Measurements from ENCODE around the gene CR1L.
A peak's percentile ranks its signal among the peaks of the same experiment; 100 is the strongest.
"Not testable (repeated sequence)": the region's sequence is repeated elsewhere in the genome, so short reads cannot be mapped to it uniquely, and the experiment has no call there.

Gene CR1L

DNA sequence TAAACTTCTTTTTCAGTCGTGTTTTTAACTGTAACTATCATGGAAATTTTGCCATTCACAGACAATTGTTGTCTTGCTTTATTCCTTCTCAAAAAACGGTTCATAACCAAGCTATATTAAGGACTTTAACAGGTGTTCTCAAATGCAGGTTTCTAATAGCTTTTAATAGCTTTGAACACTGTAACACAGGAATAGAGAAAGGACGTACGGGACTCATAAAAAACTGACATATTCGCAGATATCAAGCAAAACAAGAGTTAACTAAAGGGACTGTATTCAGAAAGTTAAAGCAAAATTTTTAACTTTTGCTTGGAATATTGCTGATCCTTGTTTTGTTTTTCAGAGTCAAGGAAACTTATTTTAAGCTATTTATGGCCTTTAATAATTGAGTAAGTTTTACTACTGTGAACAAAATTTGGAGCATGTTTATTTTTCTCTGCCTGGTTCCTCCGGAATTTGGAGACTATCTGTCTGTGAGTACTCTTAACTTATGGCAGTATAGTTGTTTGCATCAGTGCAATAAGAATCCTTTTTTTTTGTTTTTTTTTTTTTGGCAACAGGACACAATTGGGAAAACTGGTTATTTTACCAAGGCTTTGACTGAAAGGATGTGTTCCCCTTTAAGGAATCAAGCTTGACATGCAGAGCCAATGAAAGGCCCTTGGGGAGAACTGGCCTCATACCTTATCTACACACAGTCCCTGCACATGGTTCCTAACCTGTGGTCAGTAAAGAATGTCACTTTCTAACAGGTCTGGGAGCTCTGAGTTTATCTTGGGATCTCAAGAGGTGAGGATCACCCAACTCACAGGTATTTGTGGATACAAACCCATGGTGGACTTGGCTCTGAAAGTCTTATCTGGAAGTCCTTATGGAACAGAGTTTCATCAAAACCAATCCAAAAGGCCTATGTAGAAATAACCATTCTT is 101.2 kb downstream of the CR1L start:
- DNase-seq (ENCODE audit: low read depth), result peak; percentile 76

DNA sequence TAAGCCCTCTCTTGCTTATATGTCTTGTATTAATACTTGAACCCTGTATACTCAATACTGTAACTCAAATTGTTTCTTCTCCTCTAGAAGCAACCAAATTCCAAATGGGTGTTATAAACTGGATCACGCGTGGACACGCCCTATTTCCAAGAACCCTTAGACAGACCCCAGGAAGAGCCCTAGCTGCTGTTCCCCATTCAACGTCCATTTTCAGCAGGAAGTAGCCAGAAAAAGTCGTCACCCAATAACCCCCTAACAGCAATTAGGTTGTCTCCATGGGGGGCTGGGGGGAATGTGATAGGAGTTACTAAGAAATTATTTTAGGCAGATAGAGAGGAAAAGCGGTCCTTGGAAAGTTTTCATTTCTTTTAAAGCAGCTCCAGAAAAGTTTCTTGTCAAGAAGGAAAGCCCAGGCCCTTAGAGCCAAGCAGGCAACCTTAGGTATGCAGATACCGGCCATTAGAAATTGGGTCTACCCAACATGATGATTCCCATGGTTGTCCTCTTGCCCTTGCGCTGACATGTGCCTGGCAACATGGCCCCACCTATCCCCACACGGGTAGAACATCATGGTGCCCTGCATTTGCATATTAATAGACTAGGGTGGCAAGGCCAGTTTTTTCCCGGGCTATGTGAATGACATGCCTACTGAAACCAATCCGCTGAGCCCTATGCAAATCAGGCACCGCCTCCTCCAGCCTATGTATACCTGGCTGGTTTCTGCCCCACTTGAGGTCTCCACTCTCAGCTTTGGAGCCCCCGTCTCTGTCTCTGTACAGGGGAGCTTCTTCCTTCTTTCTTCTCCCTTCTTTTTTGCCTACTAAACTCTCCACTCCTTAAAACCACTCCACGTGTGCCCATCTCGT is 102.9 kb downstream of the CR1L start:
- DNase-seq (ENCODE audit: low read depth), result no peak

GRCh38 chr1:207748737-207749528 is 104.0 kb downstream of the CR1L start:
- DNase-seq (ENCODE audit: low read depth), result no peak

DNA sequence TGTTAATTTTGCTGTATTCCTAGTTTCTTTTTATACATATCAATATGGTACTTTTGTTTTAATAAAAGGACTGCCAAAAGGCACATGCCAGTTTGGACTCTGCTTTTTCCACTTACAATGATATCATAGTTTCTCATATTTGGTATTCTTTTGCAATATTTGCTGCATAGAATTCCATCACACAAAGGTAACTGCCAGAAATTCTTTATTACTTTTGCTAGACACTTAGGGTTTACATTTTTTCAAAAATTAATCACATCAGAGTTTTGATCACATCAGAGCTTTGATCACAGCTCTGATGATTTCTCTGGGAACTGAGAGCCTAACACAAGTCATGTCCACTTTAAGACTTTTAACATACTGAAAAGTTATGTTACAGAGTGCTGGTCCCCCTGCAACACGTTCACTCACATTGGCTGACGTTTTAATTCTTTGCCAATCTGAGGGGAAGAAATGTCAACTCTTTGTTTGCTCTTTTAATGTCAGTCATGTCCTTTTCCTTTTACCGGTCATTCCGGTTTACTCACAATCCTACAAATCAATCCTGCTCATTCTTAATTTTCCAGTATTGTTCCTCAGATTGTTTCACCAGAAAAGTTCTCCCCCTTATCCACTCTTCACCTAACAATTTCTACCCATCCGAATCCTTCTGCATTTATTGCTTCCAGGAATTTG is 105.8 kb downstream of the CR1L start:
- DNase-seq (ENCODE audit: low read depth), result no peak

DNA sequence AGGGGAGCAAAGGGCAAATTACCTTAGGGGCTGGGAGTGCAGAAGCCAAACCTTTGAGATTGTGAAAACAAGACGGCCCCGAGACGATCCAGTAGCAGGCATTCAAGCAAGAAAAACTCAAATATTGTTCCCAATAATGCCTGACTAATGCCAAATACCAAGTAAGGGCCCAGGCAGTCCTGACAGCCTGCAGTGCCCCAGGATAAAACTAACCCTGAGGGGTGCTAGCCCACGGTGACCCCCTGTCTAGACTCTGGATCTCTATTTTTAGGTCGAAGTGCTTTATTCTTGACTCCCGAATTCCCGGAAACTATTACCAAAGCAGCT is 106.5 kb downstream of the CR1L start:
- DNase-seq (ENCODE audit: low read depth), result not testable (repeated sequence)

GRCh38 chr1:207751790-207752455 is 107.0 kb downstream of the CR1L start, which contains the start of gene CD46:
TSS of gene CD46 (plus strand) at chr1:207752054. CDS start at chr1:207752213, 159 bp downstream.
- DNase-seq (ENCODE audit: low read depth), result peak; percentile 92

GRCh38 chr1:207752456-207752998 is 107.6 kb downstream of the CR1L start:
- peak; percentile 16 for DNase-seq (ENCODE audit: low read depth)

DNA sequence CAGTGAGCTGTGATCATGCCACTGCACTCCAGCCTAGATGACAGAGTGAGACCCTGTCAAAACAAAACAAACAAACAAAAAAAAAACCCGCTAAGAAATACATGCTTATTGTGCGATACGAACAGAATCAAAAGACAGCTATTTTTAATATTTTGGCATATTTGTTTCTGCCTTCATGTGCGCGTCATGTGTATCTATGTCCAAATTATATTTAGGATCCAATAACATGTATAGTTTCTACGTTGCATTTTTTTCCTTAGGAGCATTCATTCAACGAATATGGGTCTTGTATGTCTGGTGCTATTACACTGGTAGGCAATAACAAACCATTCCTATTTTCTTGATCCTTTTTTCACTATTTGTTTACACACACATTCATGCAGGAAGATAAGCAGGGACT is 108.7 kb downstream of the CR1L start:
- no peak for DNase-seq (ENCODE audit: low read depth)

DNA sequence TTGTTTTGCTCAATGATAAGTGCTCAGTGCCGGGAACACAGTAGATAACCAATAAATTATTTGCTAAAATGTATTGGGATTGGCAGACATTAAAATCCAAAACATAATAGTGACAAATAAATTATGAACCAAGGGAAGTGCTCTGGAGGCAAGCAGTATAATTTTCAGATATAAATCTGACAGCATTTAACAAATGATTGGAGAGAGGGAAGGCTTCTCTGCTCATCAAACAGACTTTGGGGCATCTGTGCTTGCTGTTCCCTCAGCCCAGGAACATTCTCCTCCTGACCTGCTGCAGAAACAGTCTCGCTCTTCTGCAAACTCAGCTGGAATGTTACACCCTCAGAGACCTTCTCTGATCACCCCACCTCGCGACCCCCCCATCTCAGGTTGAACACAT is 109.1 kb downstream of the CR1L start:
- no peak for DNase-seq (ENCODE audit: low read depth)

GRCh38 chr1:207754974-207755700 is 110.2 kb downstream of the CR1L start:
- DNase-seq (ENCODE audit: low read depth), result no peak

- no peak for DNase-seq (ENCODE audit: low read depth)
These were observed 111.1 kb downstream of the CR1L start for GRCh38 chr1:207755846-207756693.

GRCh38 chr1:207762622-207763021 is 117.7 kb downstream of the CR1L start:
- DNase-seq (ENCODE audit: low read depth), result no peak

- no peak for DNase-seq (ENCODE audit: low read depth)
These were observed 118.2 kb downstream of the CR1L start for GRCh38 chr1:207763091-207763490.

- DNase-seq (ENCODE audit: low read depth), result no peak
These were observed 119.0 kb downstream of the CR1L start for GRCh38 chr1:207763972-207764371.

DNA sequence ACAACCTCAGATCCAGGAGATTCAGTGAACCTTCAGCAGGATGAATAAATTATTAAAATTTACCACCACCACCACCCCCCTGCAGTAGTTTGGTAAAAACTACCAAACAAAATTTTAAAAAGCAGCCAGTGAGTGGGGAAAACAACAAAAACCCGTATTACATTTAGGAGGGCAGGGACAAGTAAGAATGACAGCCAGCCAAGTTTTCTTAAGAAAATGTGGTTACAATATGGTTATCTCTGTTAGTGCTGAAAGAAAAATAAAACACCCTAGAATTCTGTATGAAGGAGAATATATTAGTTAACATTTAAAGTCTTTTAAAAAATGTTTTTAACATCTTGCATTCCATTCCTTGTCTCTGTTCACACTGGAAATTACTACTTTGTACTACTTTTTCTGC is 121.6 kb downstream of the CR1L start:
- no peak for DNase-seq (ENCODE audit: low read depth)

DNA sequence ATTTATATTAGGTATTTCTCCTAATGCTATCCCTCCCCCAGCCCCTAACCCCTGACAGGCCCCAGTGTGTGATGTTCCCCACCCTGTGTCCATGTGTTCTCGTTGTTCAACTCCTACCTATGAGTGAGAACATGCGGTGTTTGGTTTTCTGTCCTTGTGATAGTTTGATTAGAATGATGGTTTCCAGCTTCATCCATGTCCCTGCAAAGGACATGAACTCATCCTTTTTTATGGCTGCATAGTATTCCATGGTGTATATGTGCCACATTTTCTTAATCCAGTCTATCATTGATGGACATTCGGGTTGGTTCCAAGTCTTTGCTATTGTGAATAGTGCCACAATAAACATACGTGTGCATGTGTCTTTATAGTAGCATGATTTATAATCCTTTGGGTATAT is 125.6 kb downstream of the CR1L start:
- not testable (repeated sequence) for DNase-seq (ENCODE audit: low read depth)
